GM21576 (cell line): Measurements from ENCODE around the gene CALHM3.

Experiments
- ATAC-seq: cut with Tn5 transposase; IDR thresholded peaks from one replicate; pipeline ENCODE4 v1.9.1; 2021; ENCODE audit warnings: mild to moderate bottlenecking, moderate library complexity; ENCODE audit not compliant: unreplicated experiment

Gene CALHM3

DNA sequence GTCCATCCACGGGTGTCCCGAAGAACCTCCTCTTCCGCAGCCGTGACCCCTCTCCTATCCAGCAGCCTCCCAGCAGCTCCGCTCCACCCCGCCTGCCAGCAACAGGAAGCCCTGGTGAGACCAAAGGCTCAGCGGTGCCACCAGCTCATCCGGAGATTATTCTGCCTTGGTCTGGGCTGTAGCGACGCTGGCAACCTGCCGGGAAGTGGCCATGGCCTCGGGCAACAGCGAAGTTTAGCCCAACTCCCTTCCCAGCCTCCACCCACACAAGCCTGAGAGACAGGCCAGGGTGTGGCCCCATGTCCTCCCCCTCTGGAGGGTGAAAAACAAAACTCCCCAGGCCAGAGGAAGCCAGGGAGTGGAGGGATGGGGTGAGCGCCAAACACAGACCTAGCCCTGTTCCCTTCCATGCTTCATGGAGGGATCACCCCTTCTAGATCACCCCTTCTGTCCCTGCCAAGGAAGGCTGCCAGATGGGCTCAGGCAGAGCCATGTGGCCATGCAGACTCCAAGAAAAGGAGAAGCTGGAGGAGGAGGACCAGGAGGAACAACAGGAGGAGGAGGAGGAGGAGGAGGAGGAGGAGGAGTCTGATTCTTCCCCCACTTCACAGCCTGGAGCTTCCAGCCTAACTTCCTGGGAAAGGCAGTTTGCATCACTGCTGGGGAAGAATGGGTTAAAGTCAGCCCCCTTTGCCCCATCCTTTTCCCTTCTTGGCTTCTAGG lies 27.8 kb downstream of the CALHM3 start:
- ATAC-seq, result no peak

GRCh38 chr10:103450201-103450695 lies 28.8 kb downstream of the CALHM3 start:
- ATAC-seq, result no peak

- ATAC-seq, result no peak
Observed at GRCh38 chr10:103449208-103450144, 29.6 kb downstream of the CALHM3 start.

- ATAC-seq, result no peak
Observed at GRCh38 chr10:103448746-103449145, 30.3 kb downstream of the CALHM3 start.

- ATAC-seq, result no peak
Observed at GRCh38 chr10:103447187-103447586, 31.9 kb downstream of the CALHM3 start.

DNA sequence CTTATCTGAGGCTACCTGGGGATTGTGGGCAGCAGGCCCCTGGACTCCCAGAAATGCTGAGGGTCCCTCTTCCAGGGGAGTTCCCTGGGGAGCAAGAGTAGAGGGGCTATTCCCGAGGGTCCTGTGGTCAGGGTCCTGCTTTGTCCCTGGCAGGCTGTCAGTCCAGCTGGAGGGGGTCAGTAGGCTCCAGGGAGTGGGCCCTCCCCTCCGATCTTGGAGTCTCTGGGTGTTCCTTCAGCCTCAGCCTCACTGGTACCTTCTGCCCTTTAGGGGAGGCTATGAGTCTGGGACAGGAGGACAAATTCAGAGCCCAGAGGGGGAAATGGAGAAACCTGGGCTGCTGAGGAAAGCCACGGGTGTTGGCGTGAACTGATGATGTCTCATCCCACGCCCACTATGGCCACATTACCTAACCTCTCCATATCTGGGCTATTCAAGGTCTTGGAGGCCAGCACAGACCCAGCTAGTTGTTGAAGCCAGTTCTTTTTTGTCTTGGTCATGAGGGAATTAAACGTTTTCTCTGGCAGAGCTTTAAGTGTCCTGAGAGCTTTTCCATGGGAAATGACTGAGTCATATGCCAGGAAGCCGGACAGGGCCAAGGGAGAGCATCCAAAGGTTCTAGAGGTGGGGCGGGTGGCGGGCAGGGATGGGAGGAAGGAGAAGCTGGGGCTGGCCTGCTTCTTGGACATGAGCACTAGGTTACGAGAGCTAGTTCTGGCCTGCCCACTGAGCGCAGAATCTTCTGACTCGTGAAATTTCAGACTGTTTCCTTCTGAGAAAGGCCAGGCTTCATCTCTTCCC lies 33.1 kb downstream of the CALHM3 start:
- no peak for ATAC-seq

DNA sequence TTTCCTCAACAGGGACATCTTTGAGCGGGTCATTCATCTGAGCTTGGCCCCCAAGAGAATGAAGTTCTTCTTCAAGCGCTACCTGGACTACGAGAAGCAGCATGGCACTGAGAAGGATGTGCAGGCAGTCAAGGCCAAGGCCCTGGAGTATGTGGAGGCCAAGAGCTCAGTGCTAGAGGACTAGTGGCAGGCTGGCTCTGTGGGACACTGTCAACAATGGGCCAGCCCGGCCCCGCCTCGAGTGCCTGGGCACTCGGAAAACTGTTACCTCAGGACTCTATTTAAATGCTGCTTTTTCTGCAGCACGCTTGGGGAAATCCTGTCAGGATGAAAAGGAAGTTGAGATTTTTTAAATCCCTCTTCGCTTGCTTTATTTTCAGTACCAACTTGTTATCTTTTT lies 33.7 kb downstream of the CALHM3 start:
- ATAC-seq, result no peak

- ATAC-seq, result no peak
Observed at GRCh38 chr10:103444478-103444877, 34.6 kb downstream of the CALHM3 start.

DNA sequence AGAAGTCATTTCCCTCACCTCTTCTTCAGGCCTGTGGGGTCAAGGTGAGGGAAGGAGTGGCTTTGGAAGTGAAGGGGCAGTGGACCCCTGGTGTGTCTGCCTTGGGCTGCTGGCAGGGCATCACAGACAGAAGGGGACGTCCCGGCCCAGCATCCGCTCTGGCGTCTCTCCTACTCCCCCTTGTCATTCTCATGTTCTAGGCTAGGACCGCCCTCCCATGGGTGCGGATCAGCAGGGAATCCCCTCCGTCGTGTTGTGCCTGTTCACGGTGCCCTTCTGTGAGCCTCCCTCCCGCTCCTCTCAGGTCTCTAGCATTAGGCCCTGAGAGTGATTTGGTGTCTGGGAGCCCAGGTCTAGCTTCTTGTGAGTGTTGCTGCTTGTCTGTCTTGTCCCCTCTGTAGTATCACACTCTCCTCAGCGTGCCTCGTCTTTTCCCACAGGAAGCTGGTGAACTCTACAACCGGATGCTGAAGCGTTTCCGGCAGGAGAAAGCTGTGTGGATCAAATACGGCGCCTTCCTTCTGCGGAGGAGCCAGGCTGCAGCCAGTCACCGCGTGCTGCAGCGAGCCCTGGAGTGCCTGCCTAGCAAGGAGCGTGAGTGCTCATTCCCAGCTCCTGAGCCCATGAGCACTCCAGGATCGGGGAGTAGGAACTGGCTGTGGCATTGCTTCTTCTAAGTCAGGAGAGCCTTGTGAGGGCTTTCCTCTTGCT lies 35.4 kb downstream of the CALHM3 start:
- ATAC-seq, result no peak

DNA sequence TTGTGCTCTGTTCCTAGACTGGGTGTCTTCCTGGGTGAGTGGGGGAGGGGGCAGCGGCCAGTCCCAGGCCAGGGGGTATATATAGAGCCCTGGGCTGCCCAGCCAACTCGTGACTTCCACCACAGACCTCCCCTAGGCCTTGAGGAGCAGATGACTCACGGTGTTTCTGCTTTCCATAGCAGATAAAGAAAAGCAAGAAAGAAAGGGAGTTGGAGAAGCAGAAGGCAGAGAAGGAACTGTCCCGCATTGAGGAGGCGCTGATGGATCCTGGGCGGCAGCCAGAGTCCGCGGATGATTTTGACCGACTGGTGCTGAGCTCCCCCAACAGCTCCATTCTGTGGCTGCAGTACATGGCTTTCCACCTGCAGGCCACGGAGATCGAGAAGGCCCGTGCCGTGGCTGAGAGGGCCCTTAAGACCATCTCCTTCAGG lies 37.0 kb downstream of the CALHM3 start:
- ATAC-seq, result no peak

DNA sequence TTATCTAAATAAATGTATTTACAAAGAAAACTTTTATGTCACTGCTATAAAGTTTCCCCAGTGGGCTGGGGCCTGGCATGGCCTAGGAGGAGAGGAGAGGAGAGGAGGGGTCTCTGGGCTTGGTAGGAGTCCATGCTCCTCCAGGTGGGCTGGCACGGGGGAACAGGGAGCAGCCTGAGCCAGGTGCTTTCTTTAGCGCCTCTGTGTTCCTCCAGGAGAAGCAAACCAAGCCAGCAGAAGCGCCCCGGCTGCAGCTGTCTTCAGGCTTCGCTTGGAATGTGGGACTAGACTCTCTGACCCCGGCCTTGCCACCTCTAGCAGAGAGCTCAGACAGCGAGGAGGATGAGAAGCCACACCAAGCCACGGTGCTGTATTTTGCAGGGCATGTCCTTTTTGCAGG lies 37.4 kb downstream of the CALHM3 start:
- no peak for ATAC-seq

DNA sequence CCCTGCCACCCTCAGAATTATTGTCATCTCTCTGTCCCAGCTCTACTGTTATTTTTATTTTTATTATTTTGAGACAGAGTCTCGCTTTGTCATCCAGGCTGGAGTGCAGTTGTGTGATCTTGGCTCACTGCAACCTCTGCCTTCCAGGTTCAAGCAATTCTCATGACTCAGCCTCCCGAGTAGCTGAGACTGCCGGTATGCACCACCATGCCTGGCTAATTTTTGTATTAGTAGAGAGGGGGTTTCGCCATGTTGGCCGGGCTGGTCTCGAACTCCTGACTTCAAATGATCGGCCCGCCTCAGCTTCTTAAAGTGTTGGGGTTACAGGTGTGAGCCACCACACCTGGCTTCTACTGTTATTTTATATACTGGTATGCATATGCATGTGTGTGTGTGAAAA lies 37.8 kb downstream of the CALHM3 start:
- ATAC-seq, result no peak

DNA sequence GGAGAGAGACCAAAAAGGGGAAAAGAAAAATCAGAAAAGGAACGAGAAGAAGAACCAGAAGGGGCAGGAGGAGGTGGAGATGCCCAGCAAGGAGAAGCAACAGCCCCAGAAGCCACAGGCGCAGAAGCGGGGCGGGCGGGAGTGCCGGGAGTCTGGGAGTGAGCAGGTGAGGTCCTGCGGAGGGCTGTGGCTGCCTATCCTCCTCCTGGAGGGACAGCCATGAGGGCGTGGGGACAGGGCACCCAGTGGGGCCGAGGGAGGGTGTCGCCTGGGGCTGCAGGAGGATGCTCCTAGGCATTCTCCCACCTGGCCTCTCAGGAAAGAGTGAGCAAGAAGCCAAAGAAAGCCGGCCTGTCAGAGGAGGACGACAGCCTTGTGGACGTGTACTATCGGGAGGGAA lies 38.6 kb downstream of the CALHM3 start:
- no peak for ATAC-seq

DNA sequence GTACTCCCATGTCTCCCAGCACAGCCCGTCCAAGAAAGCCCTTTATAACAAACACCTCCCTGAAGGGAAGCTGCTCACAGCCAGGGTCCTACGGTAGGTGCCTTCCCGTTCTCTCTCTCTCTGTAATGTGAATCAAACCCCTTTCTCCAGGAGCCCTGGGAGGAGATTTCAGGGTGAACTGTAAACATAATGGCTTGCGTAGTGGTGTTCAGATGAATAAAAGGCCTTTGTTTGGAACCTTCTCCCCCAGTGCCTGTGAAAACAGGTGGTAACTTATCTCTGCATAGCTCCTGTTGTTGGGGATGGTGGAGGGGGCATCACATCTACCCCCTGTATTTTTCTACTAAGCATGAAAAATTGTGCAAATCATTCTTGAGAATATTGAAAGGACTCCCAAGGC lies 39.3 kb downstream of the CALHM3 start:
- ATAC-seq, result no peak

DNA sequence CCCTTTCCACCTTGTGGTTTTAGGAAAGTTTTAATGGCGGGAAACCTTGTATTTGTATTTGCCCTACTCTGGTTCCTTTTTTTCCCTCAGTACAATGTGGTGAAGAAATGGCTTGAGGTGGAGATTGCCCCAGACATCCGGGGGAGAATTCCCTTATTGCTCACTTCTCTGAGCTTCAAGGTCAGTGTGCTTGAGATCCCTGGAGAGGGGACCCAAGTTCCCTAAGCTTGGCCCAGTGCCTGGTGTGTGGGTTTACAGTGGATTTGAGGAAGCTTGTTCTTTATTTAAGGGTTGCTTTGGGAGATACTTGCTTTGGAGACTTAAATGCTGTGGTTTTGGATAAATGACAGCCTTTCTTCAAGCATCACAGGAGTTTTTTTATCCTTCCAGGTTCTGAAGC lies 45.2 kb downstream of the CALHM3 start:
- ATAC-seq, result no peak

GRCh38 chr10:103431902-103432301 lies 47.1 kb downstream of the CALHM3 start:
- no peak for ATAC-seq

GRCh38 chr10:103429647-103430046 lies 49.4 kb downstream of the CALHM3 start:
- ATAC-seq, result no peak

GRCh38 chr10:103428989-103429643 lies 49.9 kb downstream of the CALHM3 start:
- ATAC-seq, result no peak

- ATAC-seq, result no peak
Observed at GRCh38 chr10:103427866-103428265, 51.2 kb downstream of the CALHM3 start.

GRCh38 chr10:103423748-103424147 lies 55.3 kb downstream of the CALHM3 start:
- no peak for ATAC-seq
